Stimulated activated CD8-positive, alpha-beta memory T cell treated with anti-CD3 and anti-CD28 coated beads, Interleukin-4, amount 100 ng/mL, for 24 hours (primary cell): ENCODE results near the gene YTHDF1.
"Not testable (repeated sequence)": the region's sequence is repeated elsewhere in the genome, so short reads cannot be mapped to it uniquely, and the experiment has no call there.

ENCODE experiments used
- DNase-seq: peaks from one replicate; pipeline ENCODE4 v3.0.0-alpha.2; 2020; ENCODE audit warnings: low read depth

The YTHDF1 gene

GRCh38 chr20:63226042-63226943, 10.4 kb upstream of the YTHDF1 start:
- DNase-seq: no peak

GRCh38 chr20:63225082-63225454, 9.1 kb upstream of the YTHDF1 start:
- no peak for DNase-seq

- no peak for DNase-seq
Observed at GRCh38 chr20:63224412-63225081, 8.6 kb upstream of the YTHDF1 start.

- no peak for DNase-seq
Observed at GRCh38 chr20:63223826-63224207, 7.9 kb upstream of the YTHDF1 start.

DNA sequence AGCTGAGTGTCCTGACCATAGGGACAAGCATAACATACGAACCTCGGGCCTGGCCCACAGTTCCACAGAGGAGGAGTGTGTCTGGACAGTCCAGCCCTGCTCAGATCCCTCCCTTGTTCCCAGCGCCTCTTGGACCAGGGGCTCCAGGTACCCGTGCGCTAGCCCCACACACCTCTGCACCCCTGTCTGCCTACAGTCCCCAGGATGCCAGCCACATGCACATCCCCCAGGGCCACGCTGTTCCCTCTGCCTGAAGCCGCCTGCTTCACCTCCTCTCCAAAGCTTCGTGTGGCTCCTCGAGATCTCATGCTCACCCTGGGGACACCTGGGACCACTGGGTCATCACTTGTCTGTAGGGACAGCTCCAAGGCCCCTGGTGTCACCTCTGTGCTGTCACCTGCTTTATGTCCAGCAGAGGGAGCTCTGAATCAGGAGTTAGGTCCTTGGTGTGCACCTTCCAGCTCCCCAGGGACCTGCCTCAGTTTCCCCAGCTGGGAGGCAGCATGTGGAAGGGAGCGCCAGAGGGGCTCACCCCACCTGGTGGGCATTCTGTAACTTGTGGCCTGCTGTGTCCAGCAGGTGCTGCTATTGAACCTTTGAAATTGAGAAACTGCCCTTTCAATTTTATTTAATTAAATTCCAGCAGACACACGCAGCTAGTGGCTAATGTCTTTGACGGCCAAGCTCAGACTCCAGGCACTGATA, 7.3 kb upstream of the YTHDF1 start:
- DNase-seq: no peak

- DNase-seq: no peak
Observed at GRCh38 chr20:63222541-63222940, 6.6 kb upstream of the YTHDF1 start.

DNA sequence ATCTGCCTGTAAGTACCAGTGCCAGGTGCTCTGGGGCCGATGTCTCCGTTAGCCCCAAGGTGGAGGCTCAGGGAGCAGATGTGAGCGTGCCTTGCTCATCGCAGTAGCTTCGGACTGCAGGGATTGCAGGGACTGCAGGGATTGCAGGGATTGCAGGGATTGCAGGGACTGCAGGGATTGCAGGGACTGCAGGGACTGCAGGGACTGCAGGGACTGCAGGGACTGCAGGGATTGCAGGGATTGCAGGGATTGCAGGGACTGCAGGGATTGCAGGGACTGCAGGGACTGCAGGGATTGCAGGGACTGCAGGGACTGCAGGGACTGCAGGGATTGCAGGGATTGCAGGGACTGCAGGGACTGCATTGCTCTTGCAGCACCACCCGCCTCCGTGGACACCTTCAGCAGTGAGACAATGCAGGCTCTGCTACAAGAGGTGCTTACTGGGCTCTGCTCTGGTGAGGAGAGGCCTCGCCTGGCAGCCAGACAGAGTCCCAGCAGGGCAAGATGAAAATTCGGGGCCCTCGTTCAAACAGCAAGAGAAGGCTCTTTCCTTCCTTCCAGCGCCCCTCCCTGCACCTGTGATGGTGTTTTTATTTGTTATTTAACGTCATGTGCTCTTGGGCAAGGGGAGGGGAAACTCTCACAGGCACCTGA, 5.6 kb upstream of the YTHDF1 start:
- not testable (repeated sequence) for DNase-seq

DNA sequence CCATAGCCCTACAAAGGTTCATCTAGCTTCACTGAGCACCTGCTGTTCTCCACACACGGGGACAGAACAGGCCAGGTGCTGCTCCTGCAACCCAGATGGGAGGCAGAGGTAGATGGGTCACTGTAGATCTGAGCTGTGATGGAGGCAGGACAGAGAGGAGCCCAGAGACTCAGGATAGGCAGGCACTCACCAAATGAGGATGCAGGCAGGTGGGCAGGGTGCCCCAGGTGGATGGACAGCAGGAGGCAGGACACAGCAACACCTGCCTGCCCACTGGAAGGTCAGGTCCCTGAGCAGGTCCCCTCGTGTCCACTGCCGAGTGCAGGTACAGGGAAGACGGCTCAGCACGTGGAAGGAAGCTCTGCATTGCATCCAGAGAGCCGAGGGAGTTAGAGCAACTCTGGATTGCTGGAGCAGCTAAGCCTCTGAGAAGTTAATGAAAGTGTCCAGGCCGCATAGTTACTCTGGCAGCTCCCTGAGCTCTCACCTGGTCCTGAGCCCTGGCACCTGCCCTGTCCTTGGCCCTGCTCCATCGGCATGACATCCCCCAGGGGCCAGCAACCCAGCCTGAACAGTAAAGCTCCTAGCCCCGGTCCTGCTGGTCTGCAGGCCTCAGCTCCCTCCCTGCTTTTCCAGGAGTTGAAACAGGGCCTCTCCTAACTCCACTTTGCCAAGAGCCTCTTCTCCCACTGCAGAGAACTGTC, 4.9 kb upstream of the YTHDF1 start:
- DNase-seq: no peak

- DNase-seq: no peak
Observed at GRCh38 chr20:63219866-63220521, 4.1 kb upstream of the YTHDF1 start.

DNA sequence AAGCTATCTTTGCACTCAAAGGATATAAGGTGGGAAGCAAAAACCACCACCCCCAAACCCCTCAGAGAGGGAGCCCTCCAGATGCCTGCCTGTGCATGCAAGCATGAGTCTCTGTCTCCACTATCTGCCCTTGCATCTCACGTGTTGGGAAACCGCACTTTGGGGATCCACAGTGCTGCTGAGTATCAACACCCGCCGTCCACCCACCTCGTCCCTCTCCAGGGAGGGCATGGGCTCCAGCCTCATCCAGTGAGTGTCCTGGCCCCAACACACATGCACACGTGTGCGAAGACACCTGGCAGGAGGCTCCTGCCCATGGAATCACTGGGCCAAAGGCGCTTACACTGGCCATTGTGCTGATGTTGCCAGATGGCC, 3.5 kb upstream of the YTHDF1 start:
- DNase-seq: no peak

DNA sequence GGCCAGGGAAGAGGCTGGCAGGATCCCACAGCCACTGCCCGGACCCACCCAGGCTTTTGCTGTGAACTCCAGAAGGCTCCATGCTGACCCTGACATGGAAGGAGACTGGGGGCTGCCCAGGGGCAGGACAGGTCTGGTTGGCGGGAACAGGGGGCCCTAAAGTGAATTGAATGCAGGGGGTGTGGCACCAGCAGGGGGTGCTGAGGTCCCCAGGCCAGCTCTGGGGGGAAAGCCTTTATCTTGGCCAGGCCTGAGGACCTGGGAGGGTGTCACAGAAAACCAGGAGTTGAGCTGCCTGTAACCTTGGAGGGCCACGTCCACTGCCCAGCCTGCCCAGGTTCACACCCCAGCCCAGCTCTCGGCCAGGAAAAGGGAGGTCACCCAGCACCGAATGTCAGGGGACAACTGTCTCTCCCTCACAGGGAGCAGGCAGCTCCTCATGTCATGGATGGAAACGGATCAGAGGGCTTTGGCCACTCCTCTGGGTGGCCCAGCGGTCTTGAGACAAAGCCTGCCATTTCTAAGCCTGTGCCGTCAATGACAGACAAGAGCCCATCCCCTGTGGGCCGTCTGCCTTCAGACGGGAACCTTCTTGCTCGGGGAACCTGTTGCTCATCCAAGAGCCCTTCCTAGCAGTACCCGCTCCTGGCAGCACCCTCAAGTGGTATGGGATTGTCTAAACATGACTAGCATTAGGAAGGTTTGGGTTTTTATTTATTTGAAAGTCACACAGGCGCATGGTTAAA, 2.9 kb upstream of the YTHDF1 start:
- DNase-seq: no peak

- no peak for DNase-seq
Observed at GRCh38 chr20:63217706-63218105, 1.8 kb upstream of the YTHDF1 start.

- DNase-seq: no peak
Observed at GRCh38 chr20:63216849-63217471, 1.0 kb upstream of the YTHDF1 start.

DNA sequence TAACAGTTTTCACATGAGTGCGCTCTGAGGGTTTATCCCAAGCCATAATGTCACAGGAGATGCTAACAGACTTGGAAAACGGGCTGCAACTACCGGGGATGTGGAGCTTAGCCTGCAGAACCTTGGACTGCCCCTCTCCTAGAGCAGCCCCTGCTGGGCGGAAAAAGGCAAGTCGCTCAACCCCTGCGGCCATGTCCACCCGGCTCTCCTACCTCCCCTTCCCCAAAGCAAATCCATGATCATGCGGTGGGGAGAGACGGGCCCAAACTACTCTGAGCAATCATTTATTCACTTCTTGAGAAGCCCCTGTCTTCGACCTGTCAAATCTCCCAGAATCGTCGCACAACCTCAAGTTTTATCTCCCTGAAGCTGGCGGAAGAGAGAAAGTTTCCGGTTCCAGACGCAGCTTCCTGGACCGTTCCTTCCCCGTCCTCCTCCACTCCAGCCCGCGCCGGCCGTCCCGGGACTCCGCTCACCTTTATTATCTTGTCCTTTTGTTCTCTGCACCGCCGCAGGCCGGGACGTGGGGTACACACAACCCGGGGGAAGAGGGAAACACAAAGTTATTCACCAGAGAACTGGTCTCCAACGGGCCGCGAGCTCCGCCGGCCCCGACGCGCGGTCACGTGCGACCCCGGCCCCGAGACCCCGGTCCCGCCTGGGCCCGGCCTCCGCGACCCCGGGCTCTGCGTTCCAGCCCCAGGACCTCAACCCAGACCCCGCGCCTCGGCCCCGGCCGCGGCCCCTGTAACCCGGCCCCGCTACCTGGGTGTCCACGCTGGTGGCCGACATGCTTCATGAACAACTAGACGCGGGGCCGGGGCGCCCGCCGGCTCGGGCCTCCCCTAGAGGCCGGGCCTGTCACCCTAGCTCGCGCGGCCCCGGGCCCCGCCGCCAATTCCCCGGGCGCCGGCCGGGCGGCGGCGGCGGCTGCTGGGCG, 560 bp downstream of the YTHDF1 start:
- no peak for DNase-seq

DNA sequence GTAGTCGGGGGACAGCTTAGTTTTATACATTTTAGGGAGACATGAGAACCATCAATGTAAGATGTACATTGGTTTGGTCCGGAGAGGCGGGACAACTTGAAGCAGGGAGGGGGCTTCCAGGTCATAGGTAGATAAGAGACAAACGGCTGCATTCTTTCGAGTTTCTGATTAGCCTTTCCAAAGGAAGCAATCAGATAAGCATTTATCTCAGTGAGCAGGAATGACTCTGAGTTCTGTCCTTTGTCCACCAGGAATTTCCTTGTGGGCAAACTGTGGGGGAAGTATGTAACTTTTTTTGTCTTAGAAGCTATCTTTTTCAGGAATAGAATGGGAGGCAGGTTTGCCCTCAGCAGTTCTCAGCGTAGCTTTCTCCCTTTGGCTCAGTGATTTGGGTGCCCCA, 1.4 kb downstream of the YTHDF1 start:
- DNase-seq: no peak

GRCh38 chr20:63212792-63213191, 3.1 kb downstream of the YTHDF1 start:
- DNase-seq: no peak

GRCh38 chr20:63212393-63212730, 3.6 kb downstream of the YTHDF1 start:
- DNase-seq: no peak

DNA sequence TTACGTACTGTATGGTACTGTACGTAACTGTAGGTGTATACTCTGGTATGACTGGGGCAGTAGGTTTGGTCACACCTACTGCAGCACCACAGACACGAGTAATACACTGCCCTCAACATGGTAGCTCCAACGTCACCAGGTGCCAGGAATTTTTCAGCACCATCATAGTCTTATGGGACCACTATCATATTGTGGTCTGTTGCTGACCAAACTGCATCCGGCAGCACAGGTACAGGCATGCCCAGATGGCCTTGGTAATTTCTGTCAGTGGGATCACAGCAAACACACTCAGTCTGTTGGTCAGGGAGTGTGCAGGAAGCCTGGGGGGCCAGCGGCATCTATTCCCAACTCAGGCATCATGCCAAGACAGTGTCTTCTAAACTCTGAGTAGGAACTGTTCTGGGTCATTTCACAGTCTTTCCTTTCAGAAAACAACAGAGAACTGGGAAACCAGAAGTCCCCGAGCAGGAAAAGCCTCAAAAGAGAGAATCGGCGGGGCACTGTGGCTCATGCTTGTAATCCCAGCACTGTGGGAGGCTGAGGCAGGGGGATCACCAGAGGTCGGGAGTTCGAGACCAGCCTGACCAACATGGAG, 5.8 kb downstream of the YTHDF1 start:
- DNase-seq: no peak
